ENCODE results near the gene CSTPP1. TPM values are rescaled to one million over a fixed set of nuclear protein-coding genes. Genes with fewer than 3 reads are reported as not detected.
A peak's percentile ranks its signal among the peaks of the same experiment; 100 is the strongest.

Gene CSTPP1
- total RNA-seq, 1 donor from 2014 or later, result 32.7 TPM

GRCh38 chr11:47130543-47130942 is 194.0 kb downstream of the CSTPP1 start:
- Histone ChIP-seq H3K4me2 (peak overlapping the region; percentile 51), H3K36me3 (no peaks in the 10 kb centered on the region), H3K4me3 (no peak overlapping the region), H3K27ac (no peak overlapping the region), H3K9ac (no peak overlapping the region), H3K4me1 (peaks cover 13% of the 10 kb centered on the region), H3K9me3 (ENCODE audit: low read depth) (no peaks in the 10 kb centered on the region), H4K20me1 (ENCODE audit: low read depth) (no peaks in the 10 kb centered on the region), H2AFZ (replicated peaks) (no peak overlapping the region), H3K27me3 (no peaks in the 10 kb centered on the region), H3F3A (ENCODE audit: low read depth) (peaks cover 7% of the 10 kb centered on the region), H3K79me2 (ENCODE audit: low read depth) (no peaks in the 10 kb centered on the region)
- Mint-ChIP-seq H3K36me3 (peaks cover 3% of the 10 kb centered on the region), H3K4me1 (peaks cover 13% of the 10 kb centered on the region), H3K27me3 (ENCODE audit: insufficient read depth, low read depth) (peaks cover 3% of the 10 kb centered on the region), H3K27ac (peak overlapping the region; percentile 11), H3K4me3 (no peak overlapping the region), H3K9me3 (no peaks in the 10 kb centered on the region)
- DNase-seq (ENCODE audit: low spot score), result peak; percentile 46
- TF ChIP-seq EZH2phosphoT487 (IDR thresholded peaks at IDR 0.05), result no peak

- Histone ChIP-seq H4K20me1 (ENCODE audit: low read depth) (no peaks in the 10 kb centered on the region), H3K27ac (no peak overlapping the region), H3K9me3 (ENCODE audit: low read depth) (no peaks in the 10 kb centered on the region), H3K27me3 (no peaks in the 10 kb centered on the region), H3K4me2 (peak overlapping the region; percentile 51), H2AFZ (replicated peaks) (no peak overlapping the region), H3K4me1 (peaks cover 13% of the 10 kb centered on the region), H3F3A (ENCODE audit: low read depth) (peaks cover 7% of the 10 kb centered on the region), H3K4me3 (no peak overlapping the region), H3K36me3 (no peaks in the 10 kb centered on the region), H3K79me2 (ENCODE audit: low read depth) (no peaks in the 10 kb centered on the region), H3K9ac (no peak overlapping the region)
- no peak overlapping the region for H3K27ac Mint-ChIP-seq
- peaks cover 3% of the 10 kb centered on the region for H3K27me3 Mint-ChIP-seq (ENCODE audit: insufficient read depth, low read depth)
- H3K36me3 Mint-ChIP-seq, result peaks cover 3% of the 10 kb centered on the region
- H3K4me1 Mint-ChIP-seq, result peaks cover 17% of the 10 kb centered on the region
- TF ChIP-seq CTCF (IDR thresholded peaks at IDR 0.05), result no peak
- no peak for TF ChIP-seq EZH2phosphoT487 (IDR thresholded peaks at IDR 0.05)
- no peak for TF ChIP-seq EZH2 (IDR thresholded peaks at IDR 0.05)
- H3K9me3 Mint-ChIP-seq, result no peaks in the 10 kb centered on the region
- no peak for DNase-seq (ENCODE audit: low spot score)
- no peak overlapping the region for H3K4me3 Mint-ChIP-seq
Observed at GRCh38 chr11:47131136-47131535, 194.6 kb downstream of the CSTPP1 start.

- no peaks in the 10 kb centered on the region for H3K79me2 ChIP-seq (ENCODE audit: low read depth)
- Mint-ChIP-seq H3K4me3 (no peak overlapping the region), H3K9me3 (no peaks in the 10 kb centered on the region), H3K36me3 (peaks cover 8% of the 10 kb centered on the region), H3K27ac (no peak overlapping the region), H3K27me3 (ENCODE audit: insufficient read depth, low read depth) (peaks cover 5% of the 10 kb centered on the region), H3K4me1 (peaks cover 18% of the 10 kb centered on the region)
- peaks cover 7% of the 10 kb centered on the region for H3F3A ChIP-seq (ENCODE audit: low read depth)
- H3K4me2 ChIP-seq, result no peak overlapping the region
- no peak for TF ChIP-seq EZH2 (IDR thresholded peaks at IDR 0.05)
- no peak for TF ChIP-seq EZH2phosphoT487 (IDR thresholded peaks at IDR 0.05)
- TF ChIP-seq CTCF (IDR thresholded peaks at IDR 0.05), result no peak
- H3K36me3 ChIP-seq, result no peaks in the 10 kb centered on the region
- no peak for DNase-seq (ENCODE audit: low spot score)
- H3K27me3 ChIP-seq, result no peaks in the 10 kb centered on the region
- H2AFZ ChIP-seq (replicated peaks), result no peak overlapping the region
- no peak overlapping the region for H3K4me3 ChIP-seq
- no peaks in the 10 kb centered on the region for H4K20me1 ChIP-seq (ENCODE audit: low read depth)
- no peaks in the 10 kb centered on the region for H3K9me3 ChIP-seq (ENCODE audit: low read depth)
- H3K27ac ChIP-seq, result no peak overlapping the region
- no peak overlapping the region for H3K9ac ChIP-seq
- peaks cover 13% of the 10 kb centered on the region for H3K4me1 ChIP-seq
Observed at GRCh38 chr11:47132490-47132889, 195.9 kb downstream of the CSTPP1 start.

- H3K79me2 ChIP-seq (ENCODE audit: low read depth), result no peaks in the 10 kb centered on the region
- no peaks in the 10 kb centered on the region for H4K20me1 ChIP-seq (ENCODE audit: low read depth)
- Mint-ChIP-seq H3K4me3 (no peak overlapping the region), H3K4me1 (peaks cover 18% of the 10 kb centered on the region), H3K36me3 (peaks cover 13% of the 10 kb centered on the region), H3K9me3 (no peaks in the 10 kb centered on the region), H3K27me3 (ENCODE audit: insufficient read depth, low read depth) (peaks cover 5% of the 10 kb centered on the region), H3K27ac (no peak overlapping the region)
- TF ChIP-seq CTCF (IDR thresholded peaks at IDR 0.05) (no peak), EZH2phosphoT487 (IDR thresholded peaks at IDR 0.05) (no peak), EZH2 (IDR thresholded peaks at IDR 0.05) (no peak)
- H3K27ac ChIP-seq, result no peak overlapping the region
- H3K4me1 ChIP-seq, result peaks cover 13% of the 10 kb centered on the region
- H3K4me2 ChIP-seq, result no peak overlapping the region
- peaks cover 7% of the 10 kb centered on the region for H3F3A ChIP-seq (ENCODE audit: low read depth)
- no peak overlapping the region for H2AFZ ChIP-seq (replicated peaks)
- no peaks in the 10 kb centered on the region for H3K9me3 ChIP-seq (ENCODE audit: low read depth)
- no peak overlapping the region for H3K4me3 ChIP-seq
- no peak for DNase-seq (ENCODE audit: low spot score)
- no peak overlapping the region for H3K9ac ChIP-seq
- no peaks in the 10 kb centered on the region for H3K27me3 ChIP-seq
- H3K36me3 ChIP-seq, result no peaks in the 10 kb centered on the region
Observed at GRCh38 chr11:47132981-47133380, 196.4 kb downstream of the CSTPP1 start.
